HL-60 (cell line): ENCODE results near the gene CEP97.

Experiments
- CTCF ChIP-seq: IDR thresholded peaks from one replicate; pipeline ENCODE4 v1.5.1; 2011; ENCODE audit warnings: low read length, control low read depth, inconsistent platforms; ENCODE audit not compliant: insufficient read depth
- GABPA ChIP-seq: IDR thresholded peaks from 2 replicates; pipeline ENCODE4 v1.6.1; 2012; ENCODE audit warnings: low read depth
- POLR2AphosphoS5 ChIP-seq: IDR thresholded peaks from 2 replicates; pipeline ENCODE4 v1.6.1; 2012; ENCODE audit warnings: low read depth
- REST ChIP-seq: IDR thresholded peaks from 2 replicates; pipeline ENCODE4 v1.6.1; 2012; ENCODE audit warnings: low read depth; ENCODE audit not compliant: insufficient replicate concordance

- TF ChIP-seq CTCF (no peak), POLR2AphosphoS5 (no peak), REST (no peak), GABPA (no peak)
These were observed 37.7 kb downstream of the CEP97 start for GRCh38 chr3:101762041-101762646.
